CD1c-positive myeloid dendritic cell (primary cell): ENCODE results near the gene PDE8A.
"Not testable (repeated sequence)": the region's sequence is repeated elsewhere in the genome, so short reads cannot be mapped to it uniquely, and the experiment has no call there.

Experiments
- DNase-seq: peaks from one replicate; pipeline ENCODE4 v3.0.0-alpha.2; 2016; ENCODE audit errors: extremely low spot score

PDE8A gene

DNA sequence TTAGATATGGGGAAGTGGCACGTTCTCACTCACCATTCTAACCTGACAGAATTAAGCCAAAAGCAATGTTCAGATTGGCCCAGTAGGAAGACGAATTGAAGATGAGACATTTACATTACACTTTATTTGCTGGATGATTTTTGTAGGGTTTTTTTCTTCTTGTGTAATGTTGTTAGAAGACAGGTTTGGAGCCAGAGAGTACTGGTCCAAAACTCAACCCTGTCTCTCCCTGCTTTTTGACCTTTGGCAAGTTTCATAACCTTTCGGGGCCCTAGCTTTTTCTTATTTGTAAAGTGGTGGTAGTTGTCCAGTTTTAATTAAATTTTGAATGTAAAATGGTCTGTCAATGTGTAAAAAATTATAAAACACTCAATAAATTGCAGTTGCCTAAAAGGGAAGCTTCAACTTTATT lies 29.5 kb downstream of the PDE8A start:
- no peak for DNase-seq

DNA sequence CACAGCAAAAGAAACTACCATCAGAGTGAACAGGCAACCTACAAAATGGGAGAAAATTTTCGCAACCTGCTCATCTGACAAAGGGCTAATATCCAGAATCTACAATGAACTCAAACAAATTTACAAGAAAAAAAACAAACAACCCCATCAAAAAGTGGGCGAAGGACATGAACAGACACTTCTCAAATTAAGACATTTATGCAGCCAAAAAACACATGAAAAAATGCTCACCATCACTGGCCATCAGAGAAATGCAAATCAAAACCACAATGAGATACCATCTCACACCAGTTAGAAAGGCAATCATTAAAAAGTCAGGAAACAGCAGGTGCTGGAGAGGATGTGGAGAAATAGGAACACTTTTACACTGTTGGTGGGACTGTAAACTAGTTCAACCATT lies 30.1 kb downstream of the PDE8A start:
- DNase-seq: not testable (repeated sequence)

DNA sequence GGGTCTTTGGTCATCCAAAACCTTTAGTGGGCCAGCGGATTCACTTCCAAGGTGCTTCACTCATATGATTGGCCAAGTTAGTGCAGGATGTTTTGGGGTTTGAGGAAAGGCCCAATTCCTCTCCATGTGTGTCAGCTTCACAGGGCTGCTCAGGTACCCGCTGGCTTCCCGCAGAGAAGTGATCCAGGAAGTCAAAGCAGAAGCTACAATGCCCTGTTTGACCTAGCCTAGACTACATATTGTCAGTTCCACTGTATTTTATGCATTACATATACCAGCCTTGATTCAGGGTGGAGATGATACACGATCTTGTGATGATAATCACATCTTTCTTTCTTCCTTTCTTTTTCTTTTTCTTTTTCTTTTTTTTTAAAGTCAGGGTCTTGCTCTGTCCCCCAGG lies 32.1 kb downstream of the PDE8A start:
- DNase-seq: no peak

DNA sequence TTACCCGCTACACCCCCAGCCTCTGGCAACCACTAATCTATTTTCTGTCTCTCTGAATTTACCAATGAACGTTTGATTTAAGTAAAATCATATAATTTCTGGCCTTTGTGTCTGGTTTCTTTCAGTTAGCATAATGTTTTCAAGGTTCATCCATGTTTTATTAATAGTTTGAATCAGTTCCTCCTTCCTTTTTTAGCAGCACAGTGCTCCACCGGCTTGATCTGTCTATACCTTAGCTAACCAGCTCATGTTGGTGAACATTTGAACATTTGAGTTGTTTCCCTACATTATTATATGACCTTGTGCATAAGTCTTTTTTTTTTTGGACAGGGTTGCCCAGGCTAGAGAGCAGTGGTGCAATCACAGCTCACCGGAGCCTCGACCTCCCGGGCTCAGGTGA lies 33.3 kb downstream of the PDE8A start:
- DNase-seq: no peak

DNA sequence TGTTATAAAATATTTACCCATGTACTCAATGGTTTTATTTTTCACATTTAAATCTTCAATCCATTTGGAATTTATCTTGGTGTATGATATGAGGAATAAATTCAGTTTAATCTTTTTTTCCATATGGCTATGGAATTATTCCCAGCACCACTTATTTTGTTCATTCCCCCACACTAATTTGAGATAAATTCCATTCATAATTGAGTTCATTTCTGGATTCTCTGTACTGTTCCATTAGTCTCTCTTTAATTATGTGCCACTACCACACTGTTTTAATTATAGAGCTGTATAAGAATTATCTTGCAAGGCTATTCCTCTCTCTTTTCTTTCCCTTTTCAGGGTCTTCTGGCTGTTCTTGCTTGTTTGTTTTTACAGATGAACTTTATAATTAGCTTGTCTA lies 34.6 kb downstream of the PDE8A start:
- no peak for DNase-seq

DNA sequence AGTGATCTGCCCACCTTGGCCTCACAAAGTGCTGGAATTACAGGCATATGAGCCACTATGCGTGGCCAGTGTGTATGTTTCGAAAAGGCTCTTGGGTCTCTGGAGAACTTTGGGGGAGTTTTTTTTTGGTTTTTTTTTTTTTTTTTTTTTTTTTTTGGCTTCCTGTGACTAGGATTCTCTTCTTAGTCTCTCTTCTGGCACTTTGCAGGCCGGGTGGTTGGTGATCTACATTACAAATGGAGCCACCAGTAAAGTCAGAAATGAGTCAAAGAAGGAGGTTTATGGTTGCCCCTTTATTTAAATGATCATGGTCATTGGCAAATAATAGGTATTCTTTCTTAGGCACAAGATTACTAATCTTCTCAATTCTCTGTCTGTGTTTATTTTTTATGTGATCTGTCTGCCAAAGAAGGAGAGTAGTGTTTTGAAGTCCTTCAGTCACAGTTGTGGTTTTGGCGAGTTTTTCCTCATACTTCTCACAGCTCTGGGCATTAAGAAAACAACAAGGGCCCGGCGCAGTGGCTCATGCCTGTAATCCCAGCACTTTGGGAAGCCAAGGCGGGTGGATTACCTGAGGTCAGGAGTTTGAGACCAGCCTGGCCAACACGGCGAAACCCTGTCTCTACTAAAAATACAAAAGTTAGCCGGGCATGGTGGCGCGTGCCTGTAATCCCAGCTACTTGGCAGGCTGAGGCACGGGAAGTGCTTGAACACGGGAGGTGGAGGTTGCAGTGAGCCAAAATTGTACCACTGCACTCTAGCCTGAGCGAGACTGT lies 38.3 kb downstream of the PDE8A start:
- DNase-seq: no peak

DNA sequence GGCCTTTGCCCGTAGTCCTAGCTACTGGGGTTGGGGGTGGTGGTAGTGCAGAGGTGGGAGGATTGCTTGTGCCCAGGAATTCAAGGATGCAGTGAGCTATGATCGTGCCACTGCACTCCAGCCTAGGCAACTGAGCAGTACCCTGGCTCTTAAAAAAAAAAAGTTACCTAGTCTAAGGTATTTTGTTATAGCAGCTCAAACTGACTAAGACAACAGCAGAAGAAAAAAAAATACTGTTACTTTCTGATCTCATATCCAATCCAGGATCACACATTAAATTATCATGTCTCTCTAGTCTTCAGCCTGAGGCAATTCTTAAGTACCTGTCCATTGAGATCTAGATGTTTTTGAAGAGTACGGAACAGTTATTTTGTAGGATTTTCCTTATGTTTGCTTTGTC lies 39.8 kb downstream of the PDE8A start:
- no peak for DNase-seq

DNA sequence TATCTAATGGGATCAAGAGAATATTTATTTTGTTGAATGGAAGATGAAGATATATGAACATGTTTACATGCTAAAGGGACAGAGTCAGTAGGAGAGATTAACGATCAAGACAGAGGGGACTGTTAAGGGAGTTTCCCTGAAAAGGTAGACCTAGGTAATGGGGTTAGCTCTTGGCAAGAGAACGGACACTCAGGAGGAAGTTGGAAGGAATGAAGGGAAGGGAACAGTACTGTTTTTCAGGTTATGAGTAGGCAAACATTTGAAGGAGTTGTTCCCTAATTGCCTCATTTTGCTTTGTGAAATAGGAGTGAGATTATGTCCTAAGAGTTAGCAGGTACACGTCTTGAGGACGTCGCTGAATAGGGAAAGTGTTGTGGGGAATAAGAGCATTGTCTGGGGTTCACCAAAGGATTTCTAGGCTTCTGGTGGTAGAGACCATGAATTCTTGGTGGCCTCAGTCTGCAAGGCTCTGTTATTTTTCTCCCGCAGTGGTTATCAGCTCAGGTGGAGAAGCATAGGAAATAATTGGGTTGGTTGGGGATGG lies 41.3 kb downstream of the PDE8A start:
- DNase-seq: no peak

DNA sequence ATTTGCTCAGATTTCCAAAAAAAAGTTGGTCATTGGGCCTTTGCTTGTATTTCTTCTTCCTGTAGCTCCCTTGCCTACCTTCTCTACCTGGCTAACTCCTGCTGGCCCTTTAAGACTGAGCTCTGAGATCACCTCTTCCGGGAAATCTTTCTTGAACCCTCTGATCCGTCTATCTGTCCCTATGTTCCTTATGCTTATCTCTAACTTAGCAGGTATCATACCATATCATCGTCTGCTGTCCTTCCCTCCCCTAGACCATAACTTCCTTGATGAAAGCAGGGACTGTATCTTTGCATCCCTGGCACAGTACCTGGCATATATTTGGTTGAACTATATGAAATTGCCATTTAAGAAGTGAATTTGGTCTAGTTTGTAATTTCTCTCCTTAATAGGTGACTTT lies 42.3 kb downstream of the PDE8A start:
- no peak for DNase-seq

DNA sequence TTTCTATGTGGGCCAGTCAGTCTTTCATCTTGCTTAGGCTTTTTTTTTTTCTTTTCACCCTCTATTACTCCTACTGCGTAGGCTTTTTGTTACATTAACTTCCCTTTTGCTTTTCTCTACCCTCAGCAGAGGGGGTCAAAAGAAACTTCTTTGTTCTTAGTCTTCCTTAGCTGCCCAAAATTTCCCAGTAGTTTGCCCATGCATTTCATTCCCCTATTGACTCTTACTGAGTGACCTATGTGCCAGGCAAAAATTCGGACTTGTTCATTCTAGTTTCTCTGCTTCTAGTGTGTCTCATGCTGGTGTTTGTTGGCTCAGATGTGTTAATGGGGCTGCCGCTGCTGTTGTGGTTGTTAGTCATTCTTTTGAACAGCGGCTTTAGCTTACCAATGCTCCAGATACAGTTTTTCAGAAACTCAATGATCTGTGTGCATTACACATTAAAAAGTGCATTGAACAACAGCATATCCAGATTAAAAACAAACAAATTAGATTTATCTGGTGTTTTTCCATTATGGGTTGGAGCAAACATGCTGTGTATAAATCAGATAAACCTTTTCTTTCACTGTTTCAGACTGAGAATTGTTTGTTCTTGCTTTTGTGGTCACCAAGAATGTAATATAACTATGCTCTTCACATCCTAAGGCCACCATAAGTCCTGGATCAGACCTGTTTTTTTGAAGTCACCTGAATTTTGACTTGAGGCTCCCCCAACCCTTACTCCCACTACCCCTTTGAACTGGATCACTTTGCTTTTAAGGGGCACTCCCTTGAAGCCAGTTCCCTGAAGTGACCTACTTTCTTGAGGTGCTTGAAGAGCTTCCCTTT lies 43.1 kb downstream of the PDE8A start:
- DNase-seq: no peak

DNA sequence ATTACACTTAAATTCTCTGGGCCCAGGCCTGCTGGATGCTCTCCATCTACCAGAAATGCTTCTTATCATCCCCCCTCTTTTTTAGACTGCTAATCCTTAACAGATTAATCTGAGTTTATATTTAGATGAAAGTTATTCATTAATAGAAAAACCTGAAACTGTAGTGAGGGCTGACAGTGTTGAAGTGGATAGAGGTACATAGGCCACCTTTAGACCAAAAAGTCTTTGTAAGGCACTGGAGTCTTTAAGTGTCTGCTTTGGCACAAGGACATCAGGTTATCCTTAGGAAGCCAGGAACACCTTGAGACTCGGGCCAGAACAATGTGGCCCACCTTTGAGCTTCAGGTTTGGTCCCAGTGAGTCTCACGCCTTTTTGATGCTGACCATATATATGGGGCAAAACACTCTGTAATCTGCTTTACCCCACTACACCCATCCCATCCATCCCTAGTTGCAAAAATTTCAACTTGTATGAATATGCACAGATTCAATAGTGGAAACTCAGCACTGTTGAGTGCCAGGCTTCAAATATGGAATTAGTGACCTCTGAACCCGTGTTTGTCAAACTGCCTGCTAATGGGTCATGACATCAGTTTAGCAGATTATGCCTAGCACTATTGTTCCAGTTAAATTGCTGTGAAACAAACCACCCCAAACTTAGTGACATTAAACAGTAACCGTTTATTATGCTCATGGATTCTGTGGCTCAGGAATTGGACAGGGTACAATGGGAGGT lies 44.0 kb downstream of the PDE8A start:
- no peak for DNase-seq

DNA sequence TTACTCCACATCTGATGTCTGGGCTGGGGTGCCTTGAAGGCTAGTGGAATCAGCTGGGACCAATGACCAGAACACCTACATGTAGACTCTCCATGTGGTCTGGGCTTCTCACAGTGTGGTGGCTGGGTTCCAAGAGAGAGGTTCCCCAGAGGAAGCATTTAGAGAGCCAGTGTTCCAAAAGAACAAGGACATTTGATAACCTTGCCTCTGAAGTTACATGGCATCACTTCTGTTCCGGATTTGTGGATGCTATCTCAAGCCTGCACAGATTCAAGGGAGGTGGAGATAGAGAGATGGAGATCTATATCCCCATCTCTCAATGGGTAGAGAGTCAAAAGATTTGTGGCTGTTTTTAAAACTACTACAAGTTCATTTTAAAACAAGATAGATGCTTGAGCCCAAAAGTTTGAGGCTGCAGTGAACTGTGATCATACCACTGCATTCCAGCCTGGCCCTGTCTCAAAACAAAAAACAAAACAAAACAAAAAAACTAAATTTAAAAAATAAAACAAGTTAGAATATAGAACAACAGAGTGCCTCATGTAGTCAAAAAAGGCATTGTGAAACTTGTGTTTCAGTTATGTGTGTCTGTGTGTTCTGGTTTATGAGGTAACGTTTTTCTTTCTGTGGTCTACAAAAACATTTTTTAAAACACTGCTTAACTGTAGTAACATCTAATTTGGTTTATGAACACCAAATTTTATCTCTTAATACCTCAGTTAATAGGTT lies 44.8 kb downstream of the PDE8A start:
- no peak for DNase-seq

DNA sequence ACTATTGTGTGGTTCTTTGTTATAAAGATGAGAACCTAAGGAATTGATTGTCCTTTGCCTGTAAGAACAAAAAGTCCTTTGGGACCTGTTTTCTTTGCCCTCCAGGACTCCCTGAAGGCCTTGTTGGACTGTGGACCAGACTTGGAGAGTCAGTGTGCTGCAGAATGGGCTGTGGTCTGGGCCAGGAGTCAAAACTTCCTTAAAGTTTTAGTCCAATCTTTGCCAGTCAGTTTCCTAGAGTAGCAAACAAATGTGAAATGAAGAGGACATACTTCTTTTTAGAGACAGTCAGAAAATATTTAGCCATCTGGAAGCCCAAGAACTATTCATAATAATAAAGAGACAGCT lies 45.4 kb downstream of the PDE8A start:
- no peak for DNase-seq

DNA sequence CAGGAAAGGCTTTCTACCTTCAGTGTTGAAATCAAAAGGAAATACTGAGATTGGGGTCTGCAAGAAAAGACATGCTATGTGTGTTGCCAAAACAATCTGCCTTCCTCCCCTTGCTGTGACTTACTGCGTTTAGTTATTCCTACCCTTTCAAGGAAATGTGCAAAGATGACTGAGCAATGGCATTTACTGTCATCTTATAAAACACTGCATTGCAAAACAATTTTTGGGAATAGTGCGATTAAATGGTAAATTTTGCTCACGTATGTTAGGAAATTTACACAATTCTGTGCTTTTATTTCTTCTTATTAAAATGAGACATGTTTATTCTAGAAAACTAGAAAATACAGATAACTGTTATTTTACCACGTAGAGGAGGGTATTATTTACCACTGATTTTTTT lies 45.8 kb downstream of the PDE8A start:
- no peak for DNase-seq

DNA sequence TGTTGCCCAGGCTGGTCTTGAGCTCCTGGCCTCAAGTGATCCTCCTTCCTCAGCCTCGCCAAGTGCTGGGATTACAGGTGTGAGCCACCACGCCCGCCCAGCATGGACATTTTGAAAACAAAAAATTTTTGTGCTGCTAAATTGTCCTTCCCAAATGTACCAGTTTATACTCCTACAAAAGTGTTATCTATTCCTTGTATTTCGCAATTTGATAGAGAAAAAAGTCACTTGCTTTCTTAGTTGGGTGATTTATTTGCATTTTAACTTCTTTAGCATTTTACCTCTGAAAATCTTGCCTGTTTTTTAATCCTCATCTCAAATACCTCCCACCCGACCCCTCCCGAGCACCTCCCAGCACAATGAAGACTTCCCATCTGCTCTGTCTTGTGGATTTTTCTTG lies 46.8 kb downstream of the PDE8A start:
- no peak for DNase-seq

DNA sequence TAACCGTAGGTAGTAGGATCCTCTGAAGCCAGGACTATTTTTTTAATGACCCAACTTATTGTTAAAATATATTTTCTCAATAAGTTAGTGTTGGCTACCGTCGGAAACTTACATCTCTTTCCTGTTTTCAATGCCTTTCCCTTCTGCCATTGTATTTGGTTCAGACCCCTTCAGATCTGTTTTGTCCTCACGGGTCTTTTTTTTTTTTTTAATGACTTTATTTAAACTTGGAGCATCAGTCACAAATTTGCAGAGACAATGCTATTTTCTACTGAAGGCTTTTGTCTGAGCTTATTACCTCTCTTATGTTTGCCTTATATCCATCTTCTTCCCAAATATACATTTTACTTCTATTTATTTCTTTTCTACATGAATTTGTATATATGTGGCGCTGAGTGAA lies 47.6 kb downstream of the PDE8A start:
- DNase-seq: no peak

DNA sequence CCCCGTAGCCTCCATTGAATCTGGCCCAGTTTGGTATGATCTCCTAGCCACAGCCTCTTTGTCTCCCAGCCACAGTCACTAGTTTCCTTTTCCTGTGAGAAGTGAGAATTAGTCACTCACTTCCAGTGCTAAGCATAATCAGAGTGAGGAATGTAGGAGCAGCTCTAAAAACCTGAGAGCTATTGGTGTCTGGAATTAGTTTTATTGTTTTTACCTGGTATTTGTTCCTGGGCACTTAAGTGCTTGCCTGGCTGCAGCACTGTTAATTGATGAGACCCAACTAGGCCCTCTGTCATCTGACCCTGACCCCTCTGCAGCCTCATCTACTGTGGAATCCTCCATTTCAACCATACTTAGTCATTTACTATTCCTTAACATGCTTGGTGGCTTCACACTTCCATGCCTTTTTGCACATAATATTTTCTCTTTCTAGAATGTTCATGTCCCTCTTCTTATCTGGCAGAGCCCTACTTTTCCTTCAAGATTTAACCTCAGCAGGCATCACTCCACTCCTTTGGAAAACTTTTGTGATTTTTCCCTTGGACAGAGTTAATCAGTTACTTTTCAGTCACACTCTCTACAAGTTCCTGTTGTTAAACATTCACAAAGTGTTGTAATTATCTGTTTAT lies 48.8 kb downstream of the PDE8A start:
- no peak for DNase-seq

DNA sequence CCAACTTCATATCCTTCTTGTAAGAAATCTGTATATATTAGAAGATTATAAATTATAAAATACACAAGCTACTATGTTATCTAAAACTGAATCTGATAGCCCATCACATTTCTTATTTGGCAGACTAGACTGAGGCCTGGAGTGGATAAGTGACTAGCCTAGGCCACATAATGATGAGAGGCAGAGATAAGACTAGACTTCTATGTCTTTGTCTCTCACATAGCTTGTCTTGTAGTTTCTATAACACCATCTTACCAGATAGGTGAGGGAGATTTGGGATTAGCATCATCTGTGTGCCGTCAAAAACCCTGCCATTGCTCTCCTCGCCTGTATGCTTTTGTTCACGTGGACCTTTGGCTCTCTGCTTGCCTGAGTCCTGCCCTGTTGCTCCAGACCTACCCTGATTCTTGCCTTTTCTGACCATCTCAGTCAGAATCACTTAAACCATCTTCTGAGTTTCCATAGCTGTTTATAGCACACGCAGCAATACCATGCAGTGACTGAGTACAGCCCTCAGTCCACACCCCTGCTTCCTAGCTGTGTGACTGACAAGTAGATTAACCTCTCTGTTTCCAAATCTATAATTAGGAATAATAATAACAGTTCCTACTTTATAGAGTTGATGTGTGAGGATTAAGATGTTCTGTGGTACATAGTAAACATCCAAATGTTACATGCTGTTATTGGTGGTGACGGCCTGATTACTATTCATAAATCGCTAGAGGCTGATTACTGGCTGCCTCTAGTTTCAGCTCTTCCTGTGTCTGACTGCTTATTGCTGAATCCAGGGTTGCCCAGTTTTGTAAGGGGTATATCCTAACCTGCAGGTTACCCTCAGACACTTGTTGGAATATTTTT lies 49.7 kb downstream of the PDE8A start:
- no peak for DNase-seq

DNA sequence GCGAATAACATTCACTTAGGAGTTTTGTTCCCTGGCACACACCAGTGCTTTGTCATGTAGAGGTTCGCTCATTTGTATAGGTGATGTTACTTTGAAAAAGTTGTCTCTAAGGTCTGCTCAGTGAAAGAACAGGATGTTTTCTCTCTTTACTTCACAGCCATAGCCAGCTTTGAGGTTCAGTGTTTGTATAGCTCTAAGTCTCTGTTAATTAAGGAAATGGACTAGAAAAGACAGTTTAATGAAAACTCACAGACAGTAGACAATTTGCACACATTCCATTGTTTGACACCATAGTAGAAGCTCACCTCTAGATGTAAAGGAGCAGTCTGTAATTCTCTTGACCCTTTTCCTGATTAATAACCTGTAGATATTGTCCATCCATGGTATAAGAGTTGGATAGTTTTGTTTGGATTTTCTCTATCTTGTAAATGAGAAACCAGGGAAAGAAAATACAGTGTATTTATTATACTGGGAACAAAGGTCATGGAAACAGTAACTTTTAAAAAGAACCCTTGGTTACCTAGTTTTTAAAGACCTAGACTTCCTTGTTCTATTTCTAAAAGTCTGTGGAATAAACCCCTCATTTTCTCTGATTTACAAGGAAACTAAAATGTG lies 50.4 kb downstream of the PDE8A start:
- DNase-seq: no peak

DNA sequence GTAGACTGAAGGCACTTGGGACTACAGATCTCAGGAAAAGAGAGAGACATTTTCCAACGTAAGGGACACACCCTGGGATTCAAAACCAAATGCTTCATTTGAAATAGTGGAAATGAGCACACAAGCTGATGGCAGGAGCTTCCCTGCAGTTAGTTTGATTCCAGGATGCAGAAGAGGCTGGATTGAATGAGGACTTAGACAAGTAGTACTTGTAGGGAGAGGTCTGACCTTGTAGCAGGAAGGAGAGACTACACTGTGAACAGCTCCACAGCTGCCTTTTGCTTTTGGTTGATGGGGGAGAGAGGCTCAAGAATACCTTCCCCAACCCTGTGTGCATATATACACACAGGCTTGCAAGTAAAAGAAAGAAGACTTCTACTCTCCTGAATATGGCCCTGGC lies 51.5 kb downstream of the PDE8A start:
- no peak for DNase-seq
